ENCODE measurements around the gene LARGE1.

The LARGE1 gene

DNA sequence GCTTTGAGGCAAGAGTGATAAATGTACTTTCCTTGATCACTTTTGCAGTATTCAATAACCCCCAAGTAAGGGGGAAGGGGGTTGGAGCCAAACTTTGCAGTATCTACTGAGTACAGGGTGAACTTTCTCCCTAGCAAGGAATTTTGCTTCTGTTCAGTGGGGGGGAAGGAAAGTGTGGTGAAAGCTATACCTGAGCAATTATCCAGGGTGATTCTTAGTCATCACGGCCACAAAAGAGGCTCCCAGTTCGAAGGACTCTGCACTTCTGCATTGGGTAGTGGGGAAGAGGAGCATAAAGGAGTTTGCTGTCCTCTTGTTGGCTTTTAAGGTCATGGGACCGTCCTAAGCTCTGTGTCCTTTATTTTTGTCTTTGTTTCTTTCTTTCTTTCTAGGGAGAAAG, 515.6 kb downstream of the LARGE1 start:
- H4K8ac ChIP-seq (ENCODE audit: low read depth, low read length): no peak overlapping the region
- no peaks in the 10 kb centered on the region for H3K27me3 ChIP-seq (ENCODE audit: insufficient read depth, low read length, poor library complexity)
- H3K27ac ChIP-seq (ENCODE audit: low read depth, low read length): no peak overlapping the region
- H3K9ac ChIP-seq (ENCODE audit: low read length): no peak overlapping the region
- no peak overlapping the region for H3K4me2 ChIP-seq (ENCODE audit: low read length)
- H3K18ac ChIP-seq (ENCODE audit: low read length): no peak overlapping the region
- no peak overlapping the region for H2BK120ac ChIP-seq (ENCODE audit: low read depth, low read length)
- H3K4ac ChIP-seq (ENCODE audit: low read depth, low read length): no peak overlapping the region
- no CpG with 5 or more reads among the region's 3 CpGs for WGBS (ENCODE audit: extremely low coverage, insufficient coverage, low lambda C conversion rate)
- H3K4me3 ChIP-seq (ENCODE audit: low read length): no peak overlapping the region
- H3K36me3 ChIP-seq (ENCODE audit: control insufficient read depth, insufficient read depth, low read length): no peaks in the 10 kb centered on the region
- no peak overlapping the region for H2BK15ac ChIP-seq (replicated peaks; ENCODE audit: low read depth)
- no peaks in the 10 kb centered on the region for H3K79me1 ChIP-seq (ENCODE audit: low read length)
- DNase-seq: no peak
- H4K5ac ChIP-seq (ENCODE audit: low read length): no peak overlapping the region
- H3K79me2 ChIP-seq (ENCODE audit: control insufficient read depth, insufficient read depth, low read length): no peaks in the 10 kb centered on the region
- no peak overlapping the region for H3K56ac ChIP-seq (ENCODE audit: low read length)
- no peaks in the 10 kb centered on the region for H3K4me1 ChIP-seq (ENCODE audit: control insufficient read depth, low read depth, low read length)
- no peak overlapping the region for H2AK5ac ChIP-seq (ENCODE audit: low read length)
- no peak overlapping the region for H2BK5ac ChIP-seq (ENCODE audit: low read length)
- H3K23ac ChIP-seq (ENCODE audit: low read length): no peak overlapping the region

DNA sequence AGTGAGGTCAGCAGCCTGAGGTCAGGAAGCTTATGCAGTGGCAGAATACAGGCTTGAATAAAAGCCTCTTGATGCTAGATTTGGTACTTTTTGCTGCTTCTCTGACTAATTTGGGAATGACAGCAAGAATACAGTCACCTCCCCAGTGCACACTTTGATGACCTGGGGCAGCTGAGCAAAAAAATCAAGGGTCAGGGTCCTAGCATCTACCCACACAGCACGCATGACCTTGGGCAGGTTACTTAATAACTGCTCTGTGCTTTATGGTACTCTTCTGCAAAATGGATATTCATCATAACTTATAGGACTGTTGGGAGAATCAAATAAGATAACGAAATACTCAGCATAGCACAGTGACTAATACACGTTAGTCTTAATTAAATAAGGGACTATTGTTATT, 518.0 kb downstream of the LARGE1 start:
- Histone ChIP-seq H3K9ac (ENCODE audit: low read length) (no peak overlapping the region), H3K4ac (ENCODE audit: low read depth, low read length) (no peak overlapping the region), H2BK15ac (replicated peaks; ENCODE audit: low read depth) (no peak overlapping the region), H3K79me1 (ENCODE audit: low read length) (no peaks in the 10 kb centered on the region), H3K56ac (ENCODE audit: low read length) (no peak overlapping the region), H3K23ac (ENCODE audit: low read length) (no peak overlapping the region), H3K27me3 (ENCODE audit: insufficient read depth, low read length, poor library complexity) (no peaks in the 10 kb centered on the region), H2BK5ac (ENCODE audit: low read length) (no peak overlapping the region), H2AK5ac (ENCODE audit: low read length) (no peak overlapping the region), H2BK120ac (ENCODE audit: low read depth, low read length) (no peak overlapping the region), H3K79me2 (ENCODE audit: control insufficient read depth, insufficient read depth, low read length) (no peaks in the 10 kb centered on the region), H3K4me2 (ENCODE audit: low read length) (no peak overlapping the region), H3K36me3 (ENCODE audit: control insufficient read depth, insufficient read depth, low read length) (no peaks in the 10 kb centered on the region), H4K8ac (ENCODE audit: low read depth, low read length) (no peak overlapping the region), H3K4me1 (ENCODE audit: control insufficient read depth, low read depth, low read length) (no peaks in the 10 kb centered on the region), H3K27ac (ENCODE audit: low read depth, low read length) (no peak overlapping the region), H3K18ac (ENCODE audit: low read length) (no peak overlapping the region), H4K5ac (ENCODE audit: low read length) (no peak overlapping the region), H3K4me3 (ENCODE audit: low read length) (no peak overlapping the region)
- no peak for DNase-seq
- no CpG with 5 or more reads among the region's 3 CpGs for WGBS (ENCODE audit: extremely low coverage, insufficient coverage, low lambda C conversion rate)

- Histone ChIP-seq H3K4me1 (ENCODE audit: control insufficient read depth, low read depth, low read length) (no peaks in the 10 kb centered on the region), H3K79me1 (ENCODE audit: low read length) (no peaks in the 10 kb centered on the region), H3K4me2 (ENCODE audit: low read length) (no peak overlapping the region), H3K23ac (ENCODE audit: low read length) (no peak overlapping the region), H3K9ac (ENCODE audit: low read length) (no peak overlapping the region), H3K4me3 (ENCODE audit: low read length) (no peak overlapping the region), H2AK5ac (ENCODE audit: low read length) (no peak overlapping the region), H3K18ac (ENCODE audit: low read length) (no peak overlapping the region), H4K8ac (ENCODE audit: low read depth, low read length) (no peak overlapping the region), H2BK15ac (replicated peaks; ENCODE audit: low read depth) (no peak overlapping the region), H3K36me3 (ENCODE audit: control insufficient read depth, insufficient read depth, low read length) (no peaks in the 10 kb centered on the region), H2BK120ac (ENCODE audit: low read depth, low read length) (no peak overlapping the region), H3K4ac (ENCODE audit: low read depth, low read length) (no peak overlapping the region), H3K56ac (ENCODE audit: low read length) (no peak overlapping the region), H3K79me2 (ENCODE audit: control insufficient read depth, insufficient read depth, low read length) (no peaks in the 10 kb centered on the region), H4K5ac (ENCODE audit: low read length) (no peak overlapping the region), H2BK5ac (ENCODE audit: low read length) (no peak overlapping the region), H3K27ac (ENCODE audit: low read depth, low read length) (no peak overlapping the region), H3K27me3 (ENCODE audit: insufficient read depth, low read length, poor library complexity) (no peaks in the 10 kb centered on the region)
- DNase-seq: no peak
- WGBS (ENCODE audit: extremely low coverage, insufficient coverage, low lambda C conversion rate): no CpG with 5 or more reads among the region's 5 CpGs
Observed at GRCh38 chr22:33401291-33401690, 519.0 kb downstream of the LARGE1 start.

DNA sequence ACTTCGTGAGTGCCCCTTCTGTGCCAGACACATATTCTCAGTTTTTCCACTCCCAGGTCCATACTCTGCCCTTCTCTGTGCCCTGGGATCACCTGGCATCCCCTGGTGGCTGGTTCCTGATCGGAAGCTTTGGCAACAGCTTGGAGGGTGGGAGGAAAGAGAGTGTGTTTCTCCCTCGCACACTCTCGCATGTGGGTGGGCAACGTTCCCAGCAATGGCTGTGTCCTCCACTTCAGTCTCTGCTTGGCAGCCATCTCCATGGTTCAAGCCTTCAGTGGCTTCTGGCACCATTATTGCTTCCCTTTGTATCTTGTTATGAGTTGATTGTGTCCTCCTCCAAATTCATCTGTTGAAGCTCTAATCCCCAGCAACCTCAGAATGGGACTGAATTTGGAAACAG, 519.4 kb downstream of the LARGE1 start:
- Histone ChIP-seq H3K4me1 (ENCODE audit: control insufficient read depth, low read depth, low read length) (no peaks in the 10 kb centered on the region), H3K36me3 (ENCODE audit: control insufficient read depth, insufficient read depth, low read length) (no peaks in the 10 kb centered on the region), H2BK5ac (ENCODE audit: low read length) (no peak overlapping the region), H3K27me3 (ENCODE audit: insufficient read depth, low read length, poor library complexity) (no peaks in the 10 kb centered on the region), H2AK5ac (ENCODE audit: low read length) (no peak overlapping the region), H3K9ac (ENCODE audit: low read length) (no peak overlapping the region), H3K4ac (ENCODE audit: low read depth, low read length) (no peak overlapping the region), H4K8ac (ENCODE audit: low read depth, low read length) (no peak overlapping the region), H3K18ac (ENCODE audit: low read length) (no peak overlapping the region), H3K79me1 (ENCODE audit: low read length) (no peaks in the 10 kb centered on the region), H3K23ac (ENCODE audit: low read length) (no peak overlapping the region), H2BK120ac (ENCODE audit: low read depth, low read length) (no peak overlapping the region), H3K79me2 (ENCODE audit: control insufficient read depth, insufficient read depth, low read length) (no peaks in the 10 kb centered on the region), H3K27ac (ENCODE audit: low read depth, low read length) (no peak overlapping the region), H3K4me2 (ENCODE audit: low read length) (no peak overlapping the region), H4K5ac (ENCODE audit: low read length) (no peak overlapping the region), H3K4me3 (ENCODE audit: low read length) (no peak overlapping the region), H3K56ac (ENCODE audit: low read length) (no peak overlapping the region), H2BK15ac (replicated peaks; ENCODE audit: low read depth) (no peak overlapping the region)
- WGBS (ENCODE audit: extremely low coverage, insufficient coverage, low lambda C conversion rate): no CpG with 5 or more reads among the region's 5 CpGs
- DNase-seq: no peak

DNA sequence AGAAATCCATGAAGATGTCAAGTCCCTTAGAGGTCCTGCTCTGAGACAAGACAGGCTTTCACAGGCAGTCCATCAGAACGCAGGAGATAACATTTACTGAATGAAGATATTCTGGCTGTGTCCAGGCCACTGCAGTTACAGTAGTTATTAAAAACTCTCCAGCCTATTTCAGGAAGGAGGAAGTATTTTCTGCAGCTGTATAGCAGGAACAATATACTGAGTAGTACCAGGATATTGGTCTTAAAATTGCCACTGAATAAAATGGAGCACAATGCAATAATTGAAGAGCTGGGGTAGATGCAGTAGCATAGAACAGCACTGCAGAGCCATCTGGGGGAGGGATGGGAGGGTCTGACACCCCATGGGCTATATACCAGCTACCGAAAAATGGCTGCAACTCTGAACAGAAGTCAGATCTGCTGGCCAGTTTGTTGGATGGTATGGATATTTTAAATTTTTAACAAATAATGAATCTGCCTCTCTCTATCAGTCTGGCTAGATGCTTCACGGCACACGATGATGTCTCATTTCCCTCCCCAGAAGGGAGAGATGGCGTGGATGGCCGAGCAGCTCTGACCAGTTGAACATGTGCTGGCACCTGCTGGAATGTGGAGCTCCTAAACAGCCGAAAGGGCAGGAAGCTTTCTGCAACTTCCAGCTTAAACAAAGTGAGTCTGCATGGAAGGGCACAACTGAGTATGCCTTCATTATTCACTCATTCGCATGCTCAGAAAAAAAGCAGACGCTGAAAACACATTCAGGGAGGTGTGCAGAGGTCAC, 520.0 kb downstream of the LARGE1 start:
- H2AK5ac ChIP-seq (ENCODE audit: low read length): no peak overlapping the region
- no peak overlapping the region for H4K5ac ChIP-seq (ENCODE audit: low read length)
- H3K18ac ChIP-seq (ENCODE audit: low read length): no peak overlapping the region
- H3K9ac ChIP-seq (ENCODE audit: low read length): no peak overlapping the region
- no peak overlapping the region for H2BK5ac ChIP-seq (ENCODE audit: low read length)
- H3K27ac ChIP-seq (ENCODE audit: low read depth, low read length): no peak overlapping the region
- no peak overlapping the region for H4K8ac ChIP-seq (ENCODE audit: low read depth, low read length)
- no peak for DNase-seq
- no peak overlapping the region for H3K4me3 ChIP-seq (ENCODE audit: low read length)
- no peak overlapping the region for H2BK15ac ChIP-seq (replicated peaks; ENCODE audit: low read depth)
- H3K79me1 ChIP-seq (ENCODE audit: low read length): no peaks in the 10 kb centered on the region
- H3K4ac ChIP-seq (ENCODE audit: low read depth, low read length): no peak overlapping the region
- H3K23ac ChIP-seq (ENCODE audit: low read length): no peak overlapping the region
- H3K79me2 ChIP-seq (ENCODE audit: control insufficient read depth, insufficient read depth, low read length): no peaks in the 10 kb centered on the region
- H3K4me1 ChIP-seq (ENCODE audit: control insufficient read depth, low read depth, low read length): no peaks in the 10 kb centered on the region
- H3K4me2 ChIP-seq (ENCODE audit: low read length): no peak overlapping the region
- H3K27me3 ChIP-seq (ENCODE audit: insufficient read depth, low read length, poor library complexity): no peaks in the 10 kb centered on the region
- WGBS (ENCODE audit: extremely low coverage, insufficient coverage, low lambda C conversion rate): no CpG with 5 or more reads among the region's 9 CpGs
- H3K56ac ChIP-seq (ENCODE audit: low read length): no peak overlapping the region
- no peaks in the 10 kb centered on the region for H3K36me3 ChIP-seq (ENCODE audit: control insufficient read depth, insufficient read depth, low read length)
- H2BK120ac ChIP-seq (ENCODE audit: low read depth, low read length): no peak overlapping the region

GRCh38 chr22:33397381-33397907, 522.8 kb downstream of the LARGE1 start:
- no peak overlapping the region for H2BK5ac ChIP-seq (ENCODE audit: low read length)
- no peak overlapping the region for H2AK5ac ChIP-seq (ENCODE audit: low read length)
- no peaks in the 10 kb centered on the region for H3K79me2 ChIP-seq (ENCODE audit: control insufficient read depth, insufficient read depth, low read length)
- H3K56ac ChIP-seq (ENCODE audit: low read length): no peak overlapping the region
- H3K4me3 ChIP-seq (ENCODE audit: low read length): no peak overlapping the region
- no peak overlapping the region for H3K18ac ChIP-seq (ENCODE audit: low read length)
- no peak overlapping the region for H3K27ac ChIP-seq (ENCODE audit: low read depth, low read length)
- no peak overlapping the region for H2BK15ac ChIP-seq (replicated peaks; ENCODE audit: low read depth)
- no peak overlapping the region for H2BK120ac ChIP-seq (ENCODE audit: low read depth, low read length)
- H4K8ac ChIP-seq (ENCODE audit: low read depth, low read length): no peak overlapping the region
- H3K4ac ChIP-seq (ENCODE audit: low read depth, low read length): no peak overlapping the region
- no peak overlapping the region for H4K5ac ChIP-seq (ENCODE audit: low read length)
- H3K23ac ChIP-seq (ENCODE audit: low read length): no peak overlapping the region
- no peak overlapping the region for H3K9ac ChIP-seq (ENCODE audit: low read length)
- no peaks in the 10 kb centered on the region for H3K79me1 ChIP-seq (ENCODE audit: low read length)
- no peak overlapping the region for H3K4me2 ChIP-seq (ENCODE audit: low read length)
- H3K4me1 ChIP-seq (ENCODE audit: control insufficient read depth, low read depth, low read length): no peaks in the 10 kb centered on the region
- DNase-seq: no peak
- H3K36me3 ChIP-seq (ENCODE audit: control insufficient read depth, insufficient read depth, low read length): no peaks in the 10 kb centered on the region
- WGBS (ENCODE audit: extremely low coverage, insufficient coverage, low lambda C conversion rate): no CpG with 5 or more reads among the region's 4 CpGs
- no peaks in the 10 kb centered on the region for H3K27me3 ChIP-seq (ENCODE audit: insufficient read depth, low read length, poor library complexity)
